Upper lobe of right lung (tissue), 1 donor: ENCODE measurements around the gene CDH4. TPM values are rescaled to one million over a fixed set of nuclear protein-coding genes. Genes with fewer than 3 reads are reported as not detected.

ENCODE experiments used
- ATAC-seq: fragments of 200-7000 bp; cut with Tn5 transposase; one replicate; pipeline ENCODE4 v1.9.1; 2020; ENCODE audit warnings: mild to moderate bottlenecking, moderate library complexity
- DNase-seq: peaks from one replicate; pipeline ENCODE4 v3.0.0-alpha.2; 2020
- H3K27ac ChIP-seq: fragments of 200-600 bp; one replicate; pipeline ENCODE4 v1.8.0; 2022
- H3K27me3 ChIP-seq: fragments of 200-600 bp; one replicate; pipeline ENCODE4 v1.8.0; 2022; ENCODE audit warnings: mild to moderate bottlenecking
- H3K36me3 ChIP-seq: fragments of 200-600 bp; one replicate; pipeline ENCODE4 v1.8.0; 2022
- H3K4me1 ChIP-seq: fragments of 200-600 bp; one replicate; pipeline ENCODE4 v1.8.0; 2022
- H3K4me3 ChIP-seq: fragments of 200-600 bp; one replicate; pipeline ENCODE4 v1.8.0; 2022; ENCODE audit warnings: mild to moderate bottlenecking
- H3K9me3 ChIP-seq: fragments of 200-600 bp; one replicate; pipeline ENCODE4 v1.8.0; 2022
- CTCF ChIP-seq: fragments of 200-600 bp; IDR thresholded peaks from one replicate; pipeline ENCODE4 v1.8.0; 2022; ENCODE audit warnings: antibody characterized with exemption
- intact Hi-C: fragments of 100-400 bp; cut with DNase I; formaldehyde crosslinking; loops from one replicate; pipeline ENCODE4 v1.11.0; 2022
- total RNA-seq: library from RNA; stranded (reverse); fragmentation: NEBNext Ultra II Directional; extraction: Animal tissue kit (Norgen Biotek cat#: 25700); gene quantifications from one replicate; pipeline ENCODE4 v1.2.1, GENCODE V29; 2021
- donor health status: DM: no; HTN: yes; CAD: no; lungs with severe emphysema.

CDH4 gene
- total RNA-seq, 1 donor from 2014 or later, result 0.23 TPM

DNA sequence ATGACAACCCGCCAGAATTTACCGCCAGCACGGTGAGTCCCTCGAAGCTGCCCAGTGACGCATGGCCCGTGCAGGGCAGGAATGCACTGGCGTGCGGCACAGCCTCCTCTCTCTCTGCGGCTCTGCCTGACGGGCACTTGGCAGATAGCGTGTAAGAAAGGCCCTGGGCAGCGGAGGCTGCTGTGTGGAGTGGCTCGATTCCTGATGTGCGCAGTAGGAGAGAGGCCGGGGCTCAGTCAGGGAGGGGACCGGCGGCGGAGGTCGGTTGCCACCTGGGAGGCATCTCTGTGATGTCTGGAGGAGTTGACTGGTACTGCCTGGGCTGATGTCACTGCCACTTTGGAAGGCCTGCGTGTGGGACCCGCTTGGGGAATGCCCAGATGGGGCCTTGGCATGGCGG is 643.0 kb downstream of the CDH4 start:
- ATAC-seq, result no peak
- intact Hi-C loops, result no loop called here
- no peak for DNase-seq
- no peak overlapping the region for H3K27ac ChIP-seq
- no peaks in the 10 kb centered on the region for H3K9me3 ChIP-seq
- no peaks in the 10 kb centered on the region for H3K4me1 ChIP-seq
- no peaks in the 10 kb centered on the region for H3K36me3 ChIP-seq
- no peak overlapping the region for H3K4me3 ChIP-seq
- TF ChIP-seq CTCF, result no peak
- H3K27me3 ChIP-seq, result no peaks in the 10 kb centered on the region

- no peak for ATAC-seq
- no peaks in the 10 kb centered on the region for H3K4me1 ChIP-seq
- H3K36me3 ChIP-seq, result no peaks in the 10 kb centered on the region
- no peak for DNase-seq
- no peaks in the 10 kb centered on the region for H3K27me3 ChIP-seq
- TF ChIP-seq CTCF, result no peak
- H3K9me3 ChIP-seq, result no peaks in the 10 kb centered on the region
- intact Hi-C loops, result no loop called here
- no peak overlapping the region for H3K27ac ChIP-seq
- no peak overlapping the region for H3K4me3 ChIP-seq
Measured at GRCh38 chr20:61895686-61896057, 643.6 kb downstream of the CDH4 start.

GRCh38 chr20:61896058-61896961 is 644.2 kb downstream of the CDH4 start:
- Histone ChIP-seq H3K36me3 (no peaks in the 10 kb centered on the region), H3K4me1 (no peaks in the 10 kb centered on the region), H3K9me3 (no peaks in the 10 kb centered on the region), H3K27me3 (peaks cover 2% of the 10 kb centered on the region), H3K27ac (no peak overlapping the region), H3K4me3 (no peak overlapping the region)
- no peak for DNase-seq
- ATAC-seq, result peak; percentile 56
- TF ChIP-seq CTCF, result peak; percentile 57
- intact Hi-C loops, result no loop called here

GRCh38 chr20:61897401-61898295 is 645.6 kb downstream of the CDH4 start:
- Histone ChIP-seq H3K27me3 (peaks cover 5% of the 10 kb centered on the region), H3K4me3 (no peak overlapping the region), H3K9me3 (no peaks in the 10 kb centered on the region), H3K27ac (no peak overlapping the region), H3K4me1 (no peaks in the 10 kb centered on the region), H3K36me3 (no peaks in the 10 kb centered on the region)
- no peak for TF ChIP-seq CTCF
- intact Hi-C loops, result no loop called here
- ATAC-seq (no peak), DNase-seq (no peak)

GRCh38 chr20:61898405-61898804 is 646.3 kb downstream of the CDH4 start:
- H3K9me3 ChIP-seq, result no peaks in the 10 kb centered on the region
- ATAC-seq (no peak), DNase-seq (no peak)
- H3K27ac ChIP-seq, result no peak overlapping the region
- no peaks in the 10 kb centered on the region for H3K36me3 ChIP-seq
- no peak overlapping the region for H3K4me3 ChIP-seq
- intact Hi-C loops, result no loop called here
- H3K27me3 ChIP-seq, result peaks cover 5% of the 10 kb centered on the region
- TF ChIP-seq CTCF, result no peak
- no peaks in the 10 kb centered on the region for H3K4me1 ChIP-seq
